ENCODE results near the gene MAOB.
"Not testable (repeated sequence)": the region's sequence is repeated elsewhere in the genome, so short reads cannot be mapped to it uniquely, and the experiment has no call there.

The MAOB gene

GRCh38 chrX:43743100-43743822 is 139.0 kb downstream of the MAOB start:
- Histone ChIP-seq H3K36me3 (ENCODE audit: control insufficient read depth in 5 of 5, insufficient read depth in 5 of 5, low read length in 5 of 5) (peaks cover 2 to 28% (median 11%) of the 10 kb centered on the region in 5 donors), H3K27me3 (ENCODE audit: control insufficient read depth in 5 of 5, insufficient read depth in 4 of 5, low read length in 5 of 5) (peaks cover 0 to 14% (median 4%) of the 10 kb centered on the region in 5 donors), H3K4me1 (ENCODE audit: control insufficient read depth in 5 of 5, insufficient read depth in 5 of 5, low read length in 5 of 5) (peaks cover 0 to 30% (median 28%) of the 10 kb centered on the region in 5 donors), H3K27ac (ENCODE audit: low read depth, low read length) (peak overlapping the region; percentile 67), H3K9me3 (ENCODE audit: control insufficient read depth in 5 of 5, low read length in 5 of 5) (peaks cover 0 to 2% (median 0%) of the 10 kb centered on the region in 5 donors), H3K9ac (ENCODE audit: low read length in 5 of 5) (no peak overlapping the region), H3K4me3 (ENCODE audit: low read depth in 1 of 5, low read length in 5 of 5) (no peak overlapping the region)

GRCh38 chrX:43741843-43742573 is 140.2 kb downstream of the MAOB start:
- H3K27me3 ChIP-seq (ENCODE audit: control insufficient read depth in 5 of 5, insufficient read depth in 4 of 5, low read length in 5 of 5), result peaks cover 0 to 11% (median 4%) of the 10 kb centered on the region in 5 donors
- H3K4me1 ChIP-seq (ENCODE audit: control insufficient read depth in 5 of 5, insufficient read depth in 5 of 5, low read length in 5 of 5), result peaks cover 2 to 30% (median 28%) of the 10 kb centered on the region in 5 donors
- H3K9ac ChIP-seq (ENCODE audit: low read length in 5 of 5), result peak overlapping the region in 1 of 5 donors; percentile 2
- H3K9me3 ChIP-seq (ENCODE audit: control insufficient read depth in 5 of 5, low read length in 5 of 5), result peaks cover 0 to 2% (median 0%) of the 10 kb centered on the region in 5 donors
- peaks cover 5 to 28% (median 11%) of the 10 kb centered on the region in 5 donors for H3K36me3 ChIP-seq (ENCODE audit: control insufficient read depth in 5 of 5, insufficient read depth in 5 of 5, low read length in 5 of 5)
- peak overlapping the region; percentile 75 for H3K27ac ChIP-seq (ENCODE audit: low read depth, low read length)
- H3K4me3 ChIP-seq (ENCODE audit: low read depth in 1 of 5, low read length in 5 of 5), result no peak overlapping the region

- H3K27me3 ChIP-seq (ENCODE audit: control insufficient read depth in 5 of 5, insufficient read depth in 4 of 5, low read length in 5 of 5), result peaks cover 0 to 3% (median 0%) of the 10 kb centered on the region in 5 donors
- no peaks in the 10 kb centered on the region for H3K9me3 ChIP-seq (ENCODE audit: control insufficient read depth in 5 of 5, low read length in 5 of 5)
- no peak overlapping the region for H3K27ac ChIP-seq (ENCODE audit: low read depth, low read length)
- no peak overlapping the region for H3K9ac ChIP-seq (ENCODE audit: low read length in 5 of 5)
- H3K36me3 ChIP-seq (ENCODE audit: control insufficient read depth in 5 of 5, insufficient read depth in 5 of 5, low read length in 5 of 5), result peaks cover 8 to 26% (median 22%) of the 10 kb centered on the region in 5 donors
- H3K4me1 ChIP-seq (ENCODE audit: control insufficient read depth in 5 of 5, insufficient read depth in 5 of 5, low read length in 5 of 5), result peaks cover 0 to 3% (median 1%) of the 10 kb centered on the region in 5 donors
- H3K4me3 ChIP-seq (ENCODE audit: low read depth in 1 of 5, low read length in 5 of 5), result no peak overlapping the region
These were observed 146.3 kb downstream of the MAOB start for GRCh38 chrX:43735957-43736356.

DNA sequence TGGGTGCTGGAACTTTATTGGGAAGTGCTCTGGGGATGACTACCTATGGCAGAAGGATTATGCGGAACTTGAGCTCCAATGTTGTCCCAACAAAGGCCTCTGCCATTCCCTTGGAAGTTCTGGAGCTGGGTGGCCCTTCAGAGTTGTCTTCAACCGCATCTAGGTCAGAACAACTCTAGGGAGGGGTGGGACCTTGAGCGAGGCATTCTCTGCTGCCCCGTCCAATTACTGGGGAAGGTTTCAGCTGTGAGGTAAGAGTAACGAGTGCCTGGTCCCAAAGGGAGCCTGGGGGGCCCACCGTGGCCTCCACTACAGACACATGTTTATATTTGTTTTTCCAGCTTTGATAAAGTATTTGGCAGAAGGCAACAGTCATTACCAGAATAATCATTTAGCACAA is 146.7 kb downstream of the MAOB start:
- H3K9ac ChIP-seq (ENCODE audit: low read length in 5 of 5), result no peak overlapping the region
- no peak overlapping the region for H3K27ac ChIP-seq (ENCODE audit: low read depth, low read length)
- H3K4me1 ChIP-seq (ENCODE audit: control insufficient read depth in 5 of 5, insufficient read depth in 5 of 5, low read length in 5 of 5), result peaks cover 0 to 2% (median 0%) of the 10 kb centered on the region in 5 donors
- no peaks in the 10 kb centered on the region for H3K9me3 ChIP-seq (ENCODE audit: control insufficient read depth in 5 of 5, low read length in 5 of 5)
- peaks cover 8 to 26% (median 22%) of the 10 kb centered on the region in 5 donors for H3K36me3 ChIP-seq (ENCODE audit: control insufficient read depth in 5 of 5, insufficient read depth in 5 of 5, low read length in 5 of 5)
- H3K4me3 ChIP-seq (ENCODE audit: low read depth in 1 of 5, low read length in 5 of 5), result no peak overlapping the region
- H3K27me3 ChIP-seq (ENCODE audit: control insufficient read depth in 5 of 5, insufficient read depth in 4 of 5, low read length in 5 of 5), result peaks cover 0 to 3% (median 0%) of the 10 kb centered on the region in 5 donors

DNA sequence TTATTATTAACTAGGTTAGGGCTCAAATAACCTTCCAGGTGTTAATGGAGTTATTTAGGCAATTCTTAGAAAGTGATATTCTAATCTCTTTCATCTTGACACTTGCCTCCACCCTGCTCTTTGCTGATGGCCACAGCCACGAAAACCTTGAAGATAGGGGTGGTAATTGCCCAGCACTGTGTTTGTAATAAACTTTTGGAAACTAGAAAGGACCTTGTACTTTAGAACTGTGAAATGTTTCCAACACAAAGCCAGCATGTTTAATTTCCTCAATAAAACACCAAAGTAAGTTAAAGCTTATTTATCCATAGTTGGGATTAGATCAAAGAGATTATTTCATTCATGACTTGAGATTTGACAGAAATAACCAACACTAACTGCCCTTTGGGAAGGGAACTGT is 147.8 kb downstream of the MAOB start:
- Histone ChIP-seq H3K36me3 (ENCODE audit: control insufficient read depth in 5 of 5, insufficient read depth in 5 of 5, low read length in 5 of 5) (peaks cover 8 to 26% (median 20%) of the 10 kb centered on the region in 5 donors), H3K27ac (ENCODE audit: low read depth, low read length) (no peak overlapping the region), H3K27me3 (ENCODE audit: control insufficient read depth in 5 of 5, insufficient read depth in 4 of 5, low read length in 5 of 5) (peaks cover 0 to 3% (median 0%) of the 10 kb centered on the region in 5 donors), H3K4me1 (ENCODE audit: control insufficient read depth in 5 of 5, insufficient read depth in 5 of 5, low read length in 5 of 5) (peaks cover 0 to 2% (median 0%) of the 10 kb centered on the region in 5 donors), H3K9ac (ENCODE audit: low read length in 5 of 5) (no peak overlapping the region), H3K4me3 (ENCODE audit: low read depth in 1 of 5, low read length in 5 of 5) (no peak overlapping the region), H3K9me3 (ENCODE audit: control insufficient read depth in 5 of 5, low read length in 5 of 5) (no peaks in the 10 kb centered on the region)

DNA sequence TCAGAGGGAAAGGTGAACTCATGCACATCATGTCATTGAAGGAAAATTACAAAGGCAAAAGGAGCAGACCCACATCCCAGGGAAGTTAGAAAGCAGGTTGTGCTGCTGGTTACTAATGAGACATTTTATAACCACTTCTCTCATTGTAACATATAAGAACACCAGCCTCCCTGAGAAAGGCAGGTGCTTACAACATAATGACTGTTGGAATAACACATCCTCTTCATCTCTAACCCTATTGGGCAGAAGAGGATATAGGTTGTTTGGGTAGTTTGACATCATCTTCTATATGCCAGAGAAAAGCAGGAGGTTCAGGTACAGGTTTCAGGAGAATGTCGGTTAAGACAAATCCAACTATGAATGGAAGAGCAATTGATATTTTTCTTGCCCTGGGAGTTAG is 148.6 kb downstream of the MAOB start:
- H3K4me1 ChIP-seq (ENCODE audit: control insufficient read depth in 5 of 5, insufficient read depth in 5 of 5, low read length in 5 of 5), result peaks cover 0 to 6% (median under 1%) of the 10 kb centered on the region in 5 donors
- H3K9me3 ChIP-seq (ENCODE audit: control insufficient read depth in 5 of 5, low read length in 5 of 5), result no peaks in the 10 kb centered on the region
- H3K4me3 ChIP-seq (ENCODE audit: low read depth in 1 of 5, low read length in 5 of 5), result no peak overlapping the region
- peaks cover 8 to 26% (median 20%) of the 10 kb centered on the region in 5 donors for H3K36me3 ChIP-seq (ENCODE audit: control insufficient read depth in 5 of 5, insufficient read depth in 5 of 5, low read length in 5 of 5)
- H3K27me3 ChIP-seq (ENCODE audit: control insufficient read depth in 5 of 5, insufficient read depth in 4 of 5, low read length in 5 of 5), result peaks cover 0 to 3% (median 0%) of the 10 kb centered on the region in 5 donors
- no peak overlapping the region for H3K27ac ChIP-seq (ENCODE audit: low read depth, low read length)
- no peak overlapping the region for H3K9ac ChIP-seq (ENCODE audit: low read length in 5 of 5)

GRCh38 chrX:43731086-43731485 is 151.2 kb downstream of the MAOB start:
- Histone ChIP-seq H3K4me1 (ENCODE audit: control insufficient read depth in 5 of 5, insufficient read depth in 5 of 5, low read length in 5 of 5) (peaks cover 0 to 11% (median 5%) of the 10 kb centered on the region in 5 donors), H3K9ac (ENCODE audit: low read length in 5 of 5) (no peak overlapping the region), H3K4me3 (ENCODE audit: low read depth in 1 of 5, low read length in 5 of 5) (no peak overlapping the region), H3K9me3 (ENCODE audit: control insufficient read depth in 5 of 5, low read length in 5 of 5) (no peaks in the 10 kb centered on the region), H3K36me3 (ENCODE audit: control insufficient read depth in 5 of 5, insufficient read depth in 5 of 5, low read length in 5 of 5) (peaks cover 8 to 24% (median 14%) of the 10 kb centered on the region in 5 donors), H3K27me3 (ENCODE audit: control insufficient read depth in 5 of 5, insufficient read depth in 4 of 5, low read length in 5 of 5) (peaks cover 0 to 2% (median 0%) of the 10 kb centered on the region in 5 donors), H3K27ac (ENCODE audit: low read depth, low read length) (no peak overlapping the region)

DNA sequence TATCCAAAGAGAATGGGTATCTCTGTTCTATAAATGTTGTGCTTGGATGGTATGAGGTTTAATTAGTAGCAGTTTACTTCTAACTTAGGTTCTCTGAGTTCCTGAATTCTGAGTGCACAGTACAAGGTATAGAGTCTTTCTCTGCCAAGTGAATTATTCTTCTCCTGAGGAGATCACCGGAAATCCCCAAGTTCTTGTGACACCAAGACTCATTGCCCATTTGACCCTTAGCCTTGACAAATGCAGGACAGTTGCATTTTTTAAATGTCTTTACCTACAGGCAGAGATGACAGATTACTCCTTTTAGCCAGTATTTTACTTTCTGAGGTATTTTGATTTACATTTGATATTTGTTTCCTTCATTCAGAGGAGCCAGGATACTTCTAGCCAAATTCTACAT is 153.3 kb downstream of the MAOB start:
- H3K27ac ChIP-seq (ENCODE audit: low read depth, low read length), result peak overlapping the region; percentile 76
- H3K9ac ChIP-seq (ENCODE audit: low read length in 5 of 5), result no peak overlapping the region
- H3K27me3 ChIP-seq (ENCODE audit: control insufficient read depth in 5 of 5, insufficient read depth in 4 of 5, low read length in 5 of 5), result peaks cover 0 to 2% (median 0%) of the 10 kb centered on the region in 5 donors
- H3K36me3 ChIP-seq (ENCODE audit: control insufficient read depth in 5 of 5, insufficient read depth in 5 of 5, low read length in 5 of 5), result peaks cover 8 to 24% (median 14%) of the 10 kb centered on the region in 5 donors
- H3K4me1 ChIP-seq (ENCODE audit: control insufficient read depth in 5 of 5, insufficient read depth in 5 of 5, low read length in 5 of 5), result peaks cover 0 to 11% (median 5%) of the 10 kb centered on the region in 5 donors
- no peaks in the 10 kb centered on the region for H3K9me3 ChIP-seq (ENCODE audit: control insufficient read depth in 5 of 5, low read length in 5 of 5)
- no peak overlapping the region for H3K4me3 ChIP-seq (ENCODE audit: low read depth in 1 of 5, low read length in 5 of 5)

GRCh38 chrX:43728002-43728401 is 154.2 kb downstream of the MAOB start:
- Histone ChIP-seq H3K4me3 (ENCODE audit: low read depth in 1 of 5, low read length in 5 of 5) (no peak overlapping the region), H3K4me1 (ENCODE audit: control insufficient read depth in 5 of 5, insufficient read depth in 5 of 5, low read length in 5 of 5) (peaks cover 0 to 11% (median 5%) of the 10 kb centered on the region in 5 donors), H3K27me3 (ENCODE audit: control insufficient read depth in 5 of 5, insufficient read depth in 4 of 5, low read length in 5 of 5) (peaks cover 0 to 2% (median 0%) of the 10 kb centered on the region in 5 donors), H3K9me3 (ENCODE audit: control insufficient read depth in 5 of 5, low read length in 5 of 5) (no peaks in the 10 kb centered on the region), H3K27ac (ENCODE audit: low read depth, low read length) (peak overlapping the region; percentile 76), H3K9ac (ENCODE audit: low read length in 5 of 5) (no peak overlapping the region), H3K36me3 (ENCODE audit: control insufficient read depth in 5 of 5, insufficient read depth in 5 of 5, low read length in 5 of 5) (peaks cover 5 to 18% (median 14%) of the 10 kb centered on the region in 5 donors)

DNA sequence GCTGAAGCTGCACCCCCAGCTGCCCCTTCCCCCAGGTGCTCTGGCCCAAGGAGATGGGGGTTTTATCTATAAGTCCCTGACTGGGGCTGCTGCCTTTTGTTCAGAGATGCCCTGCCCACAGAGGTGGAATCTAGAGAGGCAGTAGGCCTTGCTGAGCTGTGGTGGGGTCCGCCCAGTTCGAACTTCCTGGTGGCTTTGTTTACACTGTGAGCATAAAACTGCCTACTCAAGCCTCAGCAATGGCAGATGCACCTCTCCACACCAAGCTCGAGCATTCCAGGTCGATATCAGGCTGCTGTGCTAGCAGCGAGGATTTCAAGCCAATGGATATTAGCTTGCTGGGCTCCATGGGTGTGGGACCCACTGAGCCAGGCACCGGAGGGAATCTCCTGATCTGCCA is 155.0 kb downstream of the MAOB start:
- not testable (repeated sequence) for H3K27me3 ChIP-seq (ENCODE audit: control insufficient read depth in 5 of 5, insufficient read depth in 4 of 5, low read length in 5 of 5); H3K9ac ChIP-seq (ENCODE audit: low read length in 5 of 5); H3K9me3 ChIP-seq (ENCODE audit: control insufficient read depth in 5 of 5, low read length in 5 of 5); H3K4me3 ChIP-seq (ENCODE audit: low read depth in 1 of 5, low read length in 5 of 5)
- Histone ChIP-seq H3K27ac (ENCODE audit: low read depth, low read length) (peak overlapping the region; percentile 76), H3K4me1 (ENCODE audit: control insufficient read depth in 5 of 5, insufficient read depth in 5 of 5, low read length in 5 of 5) (peaks cover 0 to 11% (median 5%) of the 10 kb centered on the region in 5 donors), H3K36me3 (ENCODE audit: control insufficient read depth in 5 of 5, insufficient read depth in 5 of 5, low read length in 5 of 5) (peaks cover 3 to 13% (median 12%) of the 10 kb centered on the region in 5 donors)

Measured in subcutaneous abdominal adipose tissue (tissue), 5 donors.